Measurements from ENCODE around the gene ZNF614.

GRCh38 chr19:52028780-52029123 is 573 bp upstream of the ZNF614 start:
- TF ChIP-seq CTCF (IDR thresholded peaks at IDR 0.05; ENCODE audit: insufficient read depth, low read length) = no peak
- no peak for TF ChIP-seq POLR2AphosphoS5 (IDR thresholded peaks at IDR 0.05; ENCODE audit: low read depth)
- no peak for TF ChIP-seq SPI1 (IDR thresholded peaks at IDR 0.05; ENCODE audit: borderline replicate concordance, low read depth)
